RWPE2 (cell line): ENCODE measurements around the gene DROSHA.

Experiments
- ATAC-seq: fragments of 200-7000 bp; cut with Tn5 transposase; 3 replicates; pipeline ENCODE4 v1.9.1; 2021; ENCODE audit warnings: low read depth
- DNase-seq: peaks from one replicate; pipeline ENCODE4 v3.0.0-alpha.2; 2020; ENCODE audit warnings: low spot score
- H3K27ac ChIP-seq: fragments of 450-650 bp; 2 replicates; pipeline ENCODE4 v1.5.1; 2017; ENCODE audit warnings: mild to moderate bottlenecking; ENCODE audit not compliant: poor library complexity, severe bottlenecking
- H3K27me3 ChIP-seq: fragments of 250-450 bp; sonication (Bioruptor Pico); 2 replicates; pipeline ENCODE4 v1.5.1; 2021; ENCODE audit warnings: mild to moderate bottlenecking, moderate library complexity; ENCODE audit not compliant: insufficient read depth, poor library complexity, severe bottlenecking
- H3K36me3 ChIP-seq: fragments of 250-450 bp; sonication (Bioruptor Pico); 2 replicates; pipeline ENCODE4 v1.5.1; 2020; ENCODE audit warnings: low read depth, mild to moderate bottlenecking, moderate library complexity
- H3K4me1 ChIP-seq: fragments of 250-450 bp; sonication (Bioruptor Pico); 2 replicates; pipeline ENCODE4 v1.5.1; 2021; ENCODE audit warnings: mild to moderate bottlenecking, moderate library complexity; ENCODE audit not compliant: insufficient read depth, poor library complexity, severe bottlenecking
- H3K4me3 ChIP-seq: fragments of 250-450 bp; sonication (Bioruptor Pico); 2 replicates; pipeline ENCODE4 v1.5.1; 2021; ENCODE audit warnings: mild to moderate bottlenecking, moderate library complexity; ENCODE audit not compliant: severe bottlenecking
- H3K9me3 ChIP-seq: fragments of 250-450 bp; sonication (Bioruptor Pico); 2 replicates; pipeline ENCODE4 v1.5.1; 2021; ENCODE audit warnings: mild to moderate bottlenecking, moderate library complexity; ENCODE audit not compliant: severe bottlenecking
- CTCF ChIP-seq: fragments of 450-650 bp; IDR thresholded peaks from one replicate; pipeline ENCODE4 v1.5.1; 2017; ENCODE audit warnings: mild to moderate bottlenecking, moderate library complexity; ENCODE audit not compliant: poor library complexity, severe bottlenecking

The DROSHA gene

DNA sequence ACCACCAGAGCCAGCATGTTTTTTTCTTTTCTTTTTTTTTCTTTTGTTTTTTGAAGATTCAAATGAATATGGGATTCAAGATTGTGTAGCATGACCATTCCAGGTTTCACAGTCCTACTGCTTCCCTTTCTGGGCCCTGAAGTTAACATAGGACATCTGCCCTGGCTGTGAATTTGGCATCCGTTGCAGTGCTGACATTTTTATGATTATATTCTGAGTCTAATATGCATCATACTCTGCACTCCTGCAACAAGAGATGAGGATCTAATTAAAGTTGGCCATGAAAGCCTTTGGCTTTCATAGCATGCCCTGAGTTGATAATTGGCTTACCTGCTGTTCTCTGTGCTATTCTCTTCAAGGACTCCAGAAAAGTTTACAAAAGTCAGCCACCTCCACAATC lies 30.1 kb upstream of the DROSHA start:
- ATAC-seq (no peak), DNase-seq (no peak)
- Histone ChIP-seq H3K36me3 (no peaks in the 10 kb centered on the region), H3K27me3 (no peaks in the 10 kb centered on the region), H3K4me3 (no peak overlapping the region), H3K27ac (no peak overlapping the region), H3K9me3 (peaks cover 3% of the 10 kb centered on the region), H3K4me1 (no peaks in the 10 kb centered on the region)
- no peak for TF ChIP-seq CTCF

- no peak for ATAC-seq
- H3K27ac ChIP-seq: no peak overlapping the region
- no peak for TF ChIP-seq CTCF
Measured at GRCh38 chr5:31559942-31560341, 28.0 kb upstream of the DROSHA start.

DNA sequence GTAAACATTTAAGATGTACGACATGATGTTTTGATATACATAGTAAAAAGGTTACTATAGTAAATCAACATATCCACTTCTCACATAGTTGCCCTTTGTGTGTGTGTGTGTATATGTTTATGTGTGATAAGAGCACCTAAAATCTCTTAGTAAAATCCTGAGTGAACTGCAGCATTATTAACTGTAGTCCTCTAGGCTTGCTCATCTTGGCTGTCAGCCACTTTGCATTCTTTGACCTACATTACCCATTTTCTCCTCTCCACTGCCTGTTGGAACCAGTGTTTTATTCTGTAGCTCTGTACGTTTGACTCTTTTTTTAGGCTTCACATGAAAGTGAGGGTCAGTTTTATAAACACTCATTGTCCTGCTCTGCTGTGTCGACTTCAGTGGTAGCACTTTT lies 24.6 kb upstream of the DROSHA start:
- Histone ChIP-seq H3K4me1 (no peaks in the 10 kb centered on the region), H3K27ac (no peak overlapping the region), H3K4me3 (no peak overlapping the region), H3K36me3 (peaks cover 43% of the 10 kb centered on the region), H3K9me3 (no peaks in the 10 kb centered on the region), H3K27me3 (no peaks in the 10 kb centered on the region)
- DNase-seq (no peak), ATAC-seq (no peak)
- no peak for TF ChIP-seq CTCF

More at GRCh38 chr5:31559942-31560341, 28.0 kb upstream of the DROSHA start:
- no peaks in the 10 kb centered on the region for H3K27me3 ChIP-seq
- no peak overlapping the region for H3K4me3 ChIP-seq
- no peaks in the 10 kb centered on the region for H3K4me1 ChIP-seq
- peaks cover 10% of the 10 kb centered on the region; the same call in 1 of the 2 replicates for H3K36me3 ChIP-seq
- no peaks in the 10 kb centered on the region for H3K9me3 ChIP-seq
- no peak for DNase-seq

GRCh38 chr5:31554552-31554951 lies 22.7 kb upstream of the DROSHA start:
- Histone ChIP-seq H3K4me1 (no peaks in the 10 kb centered on the region), H3K36me3 (peaks cover 57% of the 10 kb centered on the region), H3K27ac (no peak overlapping the region), H3K9me3 (no peaks in the 10 kb centered on the region), H3K4me3 (no peak overlapping the region), H3K27me3 (no peaks in the 10 kb centered on the region)
- no peak for DNase-seq
- TF ChIP-seq CTCF: no peak
- ATAC-seq: no peak

- no peak for ATAC-seq
- no peak overlapping the region for H3K27ac ChIP-seq
- H3K9me3 ChIP-seq: no peaks in the 10 kb centered on the region
- DNase-seq: no peak
- H3K36me3 ChIP-seq: peaks cover 58% of the 10 kb centered on the region
- no peaks in the 10 kb centered on the region for H3K4me1 ChIP-seq
- TF ChIP-seq CTCF: no peak
- H3K27me3 ChIP-seq: no peaks in the 10 kb centered on the region
- no peak overlapping the region for H3K4me3 ChIP-seq
Measured at GRCh38 chr5:31553863-31554262, 22.0 kb upstream of the DROSHA start.
